SJSA1 (cell line): ENCODE measurements around the gene DNPH1. TPM values are rescaled to one million over a fixed set of nuclear protein-coding genes. Genes with fewer than 3 reads are reported as not detected.

ENCODE experiments used
- DNase-seq, 2 experiments: peaks; one replicate each; pipeline ENCODE4 v3.0.0-alpha.2; 2015 to 2020; ENCODE audit warnings: low spot score in 2 of 2, low read depth in 1 of 2
- H3K27ac ChIP-seq: fragments of 250-450 bp; sonication (Bioruptor Pico); 2 replicates; pipeline ENCODE4 v1.5.1; 2020; ENCODE audit warnings: mild to moderate bottlenecking, moderate library complexity
- H3K27me3 ChIP-seq: fragments of 250-450 bp; sonication (Bioruptor Pico); replicated peaks from 2 replicates; pipeline ENCODE4 v1.5.1; 2020; ENCODE audit warnings: mild to moderate bottlenecking, moderate library complexity
- H3K36me3 ChIP-seq: fragments of 250-450 bp; sonication (Bioruptor Pico); 2 replicates; pipeline ENCODE4 v1.5.1; 2020; ENCODE audit warnings: mild to moderate bottlenecking
- H3K4me1 ChIP-seq: fragments of 250-450 bp; sonication (Bioruptor Pico); replicated peaks from 2 replicates; pipeline ENCODE4 v1.6.1; 2021; ENCODE audit warnings: mild to moderate bottlenecking
- H3K4me3 ChIP-seq: fragments of 250-450 bp; sonication (Bioruptor Pico); 2 replicates; pipeline ENCODE4 v1.5.1; 2020; ENCODE audit warnings: mild to moderate bottlenecking
- H3K9me3 ChIP-seq: fragments of 250-450 bp; sonication (Bioruptor Pico); replicated peaks from 2 replicates; pipeline ENCODE4 v1.5.1; 2020; ENCODE audit warnings: mild to moderate bottlenecking
- total RNA-seq: library from RNA; depleted of rRNA; stranded (reverse); fragments of >200 nt; shearing (Covaris generic); gene quantifications from 2 replicates; pipeline ENCODE4 v1.2.3, GENCODE V29; 2014

The DNPH1 gene
- total RNA-seq, 1 experiment from 2014 or later, result 35.7 TPM

DNA sequence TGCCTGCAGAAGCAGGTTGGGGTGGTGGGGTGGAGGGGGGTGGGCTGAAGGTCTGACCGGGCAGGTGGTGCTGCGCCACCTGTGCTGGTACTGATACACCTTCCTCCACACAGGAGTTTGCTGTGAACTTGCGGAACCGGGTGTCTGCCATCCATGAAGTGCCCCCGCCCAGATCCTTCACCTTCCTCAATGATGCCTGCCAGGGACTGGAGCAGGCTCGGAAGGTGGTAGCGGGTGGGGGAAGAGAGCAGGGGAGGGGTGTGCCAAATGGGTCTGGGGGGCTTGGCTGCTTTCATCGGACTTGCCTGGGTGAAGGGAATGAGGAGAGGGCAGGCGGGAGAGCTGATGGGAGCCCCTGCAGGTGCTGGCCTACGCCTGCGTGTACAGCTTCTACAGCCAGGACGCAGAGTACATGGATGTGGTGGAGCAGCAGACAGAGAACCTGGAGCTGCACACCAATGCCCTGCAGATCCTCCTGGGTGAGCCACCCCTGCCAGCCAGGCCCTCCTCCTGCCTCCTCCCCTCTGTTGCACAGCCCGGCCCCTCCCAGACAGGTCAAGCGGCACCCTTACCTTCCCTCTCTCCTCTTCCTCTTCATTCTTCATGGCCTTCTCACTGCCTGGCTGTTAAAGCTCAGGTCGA, 6.7 kb downstream of the DNPH1 start:
- Histone ChIP-seq H3K27me3 (no peaks in the 10 kb centered on the region), H3K4me3 (no peak overlapping the region), H3K4me1 (peaks cover 9% of the 10 kb centered on the region; the same call in 1 of the 2 replicates), H3K36me3 (peaks cover 16% of the 10 kb centered on the region), H3K9me3 (no peaks in the 10 kb centered on the region), H3K27ac (no peak overlapping the region)
- DNase-seq, result no peak

DNA sequence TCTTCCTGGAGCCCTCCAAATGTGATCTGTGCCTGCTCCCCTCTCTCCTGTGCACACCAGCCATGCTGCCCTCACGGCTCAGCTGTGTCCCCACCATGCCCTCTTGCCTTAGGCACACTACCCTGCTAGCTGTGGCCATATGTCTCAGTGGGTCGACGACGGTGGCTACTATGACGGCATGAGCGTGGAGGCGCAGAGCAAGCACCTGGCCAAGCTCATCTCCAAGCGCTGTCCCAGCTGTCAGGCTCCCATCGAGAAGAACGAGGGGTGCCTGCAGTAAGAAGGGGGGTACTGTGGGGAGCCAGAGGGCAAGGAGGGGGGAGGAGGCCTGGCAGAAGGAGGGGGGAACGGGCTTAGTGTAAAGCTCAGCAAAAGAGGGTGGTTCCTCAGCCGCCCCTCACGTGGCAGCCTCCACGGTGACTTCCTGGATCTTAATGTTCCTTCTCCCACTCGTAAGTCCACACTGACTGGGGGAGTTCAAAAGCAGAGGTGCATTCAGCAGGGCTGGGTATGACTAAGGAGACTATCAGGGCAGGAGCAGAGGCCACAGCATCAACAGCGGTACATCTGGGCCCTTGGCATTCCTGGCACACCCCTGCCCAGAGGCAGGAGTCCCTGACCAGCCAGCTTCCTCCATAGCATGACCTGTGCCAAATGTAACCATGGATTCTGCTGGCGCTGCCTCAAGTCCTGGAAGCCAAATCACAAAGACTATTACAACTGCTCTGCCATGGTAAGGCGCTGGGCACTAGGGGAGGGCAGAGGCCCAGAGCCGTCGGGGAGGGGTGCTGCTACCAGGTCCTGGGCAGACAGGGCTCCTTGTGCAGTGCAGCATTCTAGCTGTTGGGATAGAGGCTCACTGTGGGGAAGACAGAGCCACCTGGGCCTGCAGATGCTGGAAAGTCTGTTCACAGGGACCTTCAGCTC, 8.0 kb downstream of the DNPH1 start:
- H3K27ac ChIP-seq, result no peak overlapping the region
- H3K27me3 ChIP-seq, result no peaks in the 10 kb centered on the region
- H3K4me3 ChIP-seq, result no peak overlapping the region
- H3K9me3 ChIP-seq, result no peaks in the 10 kb centered on the region
- H3K36me3 ChIP-seq, result peaks cover 21% of the 10 kb centered on the region
- H3K4me1 ChIP-seq, result peaks cover 9% of the 10 kb centered on the region; the same call in 1 of the 2 replicates
- DNase-seq, result no peak

DNA sequence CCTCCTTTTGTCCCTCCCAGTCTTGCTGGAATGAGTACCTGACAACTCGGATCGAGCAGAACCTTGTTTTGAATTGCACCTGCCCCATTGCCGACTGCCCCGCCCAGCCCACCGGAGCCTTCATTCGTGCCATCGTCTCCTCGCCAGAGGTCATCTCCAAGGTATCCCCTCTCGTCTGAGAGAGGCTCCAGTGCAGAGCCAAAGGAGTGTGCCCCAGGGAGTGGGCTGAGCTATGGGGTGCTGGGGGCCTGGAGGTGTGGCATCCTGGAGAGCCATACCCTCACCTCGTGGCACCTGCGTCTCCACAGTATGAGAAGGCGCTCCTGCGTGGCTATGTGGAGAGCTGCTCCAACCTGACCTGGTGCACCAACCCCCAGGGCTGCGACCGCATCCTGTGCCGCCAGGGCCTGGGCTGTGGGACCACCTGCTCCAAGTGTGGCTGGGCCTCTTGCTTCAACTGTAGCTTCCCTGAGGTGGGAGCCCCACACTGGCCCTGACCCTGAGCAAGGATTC, 8.8 kb downstream of the DNPH1 start:
- Histone ChIP-seq H3K9me3 (no peaks in the 10 kb centered on the region), H3K36me3 (peaks cover 29% of the 10 kb centered on the region)

GRCh38 chr6:43219814-43220213, 9.5 kb downstream of the DNPH1 start:
- no peak for DNase-seq
- Histone ChIP-seq H3K4me1 (peaks cover 9% of the 10 kb centered on the region; the same call in 1 of the 2 replicates), H3K36me3 (peaks cover 30% of the 10 kb centered on the region), H3K4me3 (no peak overlapping the region), H3K9me3 (no peaks in the 10 kb centered on the region), H3K27me3 (no peaks in the 10 kb centered on the region), H3K27ac (no peak overlapping the region)

More for the DNA sequence above, 8.8 kb downstream of the DNPH1 start:
- DNase-seq, result no peak
- no peaks in the 10 kb centered on the region for H3K27me3 ChIP-seq
- no peak overlapping the region for H3K4me3 ChIP-seq
- no peak overlapping the region for H3K27ac ChIP-seq
- H3K4me1 ChIP-seq, result peaks cover 9% of the 10 kb centered on the region; the same call in 1 of the 2 replicates

DNA sequence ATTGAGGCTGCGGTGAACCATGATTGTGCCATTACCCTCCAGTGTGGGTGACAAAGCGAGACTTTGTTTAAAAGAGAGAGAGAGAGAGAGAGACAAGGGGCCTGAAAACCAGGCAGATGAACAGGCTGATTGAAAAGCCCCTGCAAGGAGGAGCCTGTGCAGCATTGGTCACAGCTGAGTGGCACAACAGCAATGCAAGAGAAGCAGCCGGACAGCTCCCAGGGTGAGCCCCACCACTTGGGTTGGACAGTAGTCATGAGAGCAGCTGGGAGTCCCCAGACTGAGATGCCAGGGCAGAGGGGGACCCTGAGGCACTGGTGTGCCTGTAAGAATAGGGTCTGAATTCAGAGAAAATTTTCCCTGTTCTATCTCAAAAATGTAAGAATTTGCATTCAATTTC, 10.2 kb downstream of the DNPH1 start:
- no peaks in the 10 kb centered on the region for H3K9me3 ChIP-seq
- no peak for DNase-seq
- no peak overlapping the region for H3K27ac ChIP-seq
- H3K4me3 ChIP-seq, result no peak overlapping the region
- peaks cover 24% of the 10 kb centered on the region for H3K36me3 ChIP-seq
- H3K27me3 ChIP-seq, result no peaks in the 10 kb centered on the region
- H3K4me1 ChIP-seq, result peaks cover 2% of the 10 kb centered on the region; the same call in 1 of the 2 replicates

DNA sequence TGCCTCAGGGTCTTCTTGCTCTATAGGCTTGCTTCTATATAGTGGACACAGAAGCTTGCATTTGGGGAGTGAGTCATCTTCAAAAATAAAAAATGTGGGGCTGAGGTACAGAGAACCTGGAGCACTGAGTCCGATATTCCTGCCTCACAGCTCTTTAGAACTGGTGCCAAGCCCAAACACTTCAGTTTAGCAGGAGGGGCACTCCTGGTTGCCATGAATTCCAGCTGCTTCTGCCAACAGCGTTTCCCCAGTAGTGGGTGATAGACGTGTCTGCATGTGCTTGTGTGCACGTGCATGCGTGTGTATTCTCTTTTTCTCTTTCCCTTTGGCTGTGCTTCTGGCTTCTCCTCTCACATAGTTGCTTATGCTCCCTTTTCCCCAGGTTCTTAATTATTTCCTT, 11.9 kb downstream of the DNPH1 start:
- Histone ChIP-seq H3K27me3 (no peaks in the 10 kb centered on the region), H3K36me3 (peaks cover 22% of the 10 kb centered on the region), H3K9me3 (no peaks in the 10 kb centered on the region), H3K4me3 (no peak overlapping the region), H3K27ac (no peak overlapping the region), H3K4me1 (no peaks in the 10 kb centered on the region)
- DNase-seq, result no peak

- no peak overlapping the region for H3K4me3 ChIP-seq
- no peaks in the 10 kb centered on the region for H3K4me1 ChIP-seq
- no peaks in the 10 kb centered on the region for H3K9me3 ChIP-seq
- H3K36me3 ChIP-seq, result peaks cover 22% of the 10 kb centered on the region
- DNase-seq, result no peak
- H3K27me3 ChIP-seq, result no peaks in the 10 kb centered on the region
- H3K27ac ChIP-seq, result no peak overlapping the region
Measured at GRCh38 chr6:43216200-43216599, 13.1 kb downstream of the DNPH1 start.

- H3K27ac ChIP-seq, result no peak overlapping the region
- H3K27me3 ChIP-seq, result no peaks in the 10 kb centered on the region
- peaks cover 17% of the 10 kb centered on the region for H3K36me3 ChIP-seq
- no peaks in the 10 kb centered on the region for H3K9me3 ChIP-seq
- DNase-seq, result no peak
- H3K4me3 ChIP-seq, result no peak overlapping the region
- no peaks in the 10 kb centered on the region for H3K4me1 ChIP-seq
Measured at GRCh38 chr6:43215066-43215465, 14.2 kb downstream of the DNPH1 start.

- Histone ChIP-seq H3K4me3 (no peak overlapping the region), H3K9me3 (no peaks in the 10 kb centered on the region), H3K4me1 (no peaks in the 10 kb centered on the region), H3K27ac (no peak overlapping the region), H3K36me3 (peaks cover 17% of the 10 kb centered on the region), H3K27me3 (no peaks in the 10 kb centered on the region)
- no peak for DNase-seq
Measured at GRCh38 chr6:43213431-43213830, 15.8 kb downstream of the DNPH1 start.

DNA sequence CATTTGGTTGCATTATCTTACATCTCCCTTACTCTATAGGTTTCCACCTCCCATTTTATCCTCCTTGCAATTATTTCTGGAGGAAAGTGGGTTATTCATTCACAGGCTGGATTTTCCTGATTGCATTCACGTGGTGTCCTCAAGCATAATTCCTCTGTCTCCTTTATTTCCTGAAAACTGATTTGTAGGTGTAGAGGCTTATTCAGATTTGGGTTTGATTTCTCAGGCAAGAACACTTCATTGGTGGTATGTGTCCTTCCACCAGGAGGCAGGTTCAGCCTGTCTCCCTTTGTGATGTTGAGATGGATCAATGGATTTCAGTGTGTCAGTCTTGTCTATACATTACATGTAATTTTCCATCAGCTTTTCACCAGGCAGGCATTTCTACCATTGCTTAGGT, 17.3 kb downstream of the DNPH1 start:
- H3K27ac ChIP-seq, result no peak overlapping the region
- H3K27me3 ChIP-seq, result no peaks in the 10 kb centered on the region
- H3K4me1 ChIP-seq, result no peaks in the 10 kb centered on the region
- peaks cover 17% of the 10 kb centered on the region for H3K36me3 ChIP-seq
- no peak for DNase-seq
- no peaks in the 10 kb centered on the region for H3K9me3 ChIP-seq
- no peak overlapping the region for H3K4me3 ChIP-seq

- Histone ChIP-seq H3K27ac (no peak overlapping the region), H3K4me1 (no peaks in the 10 kb centered on the region), H3K36me3 (0 out of 2 replicates have a peak, but pooled peaks cover 2% of the 10 kb centered on the region), H3K9me3 (no peaks in the 10 kb centered on the region), H3K4me3 (no peak overlapping the region), H3K27me3 (no peaks in the 10 kb centered on the region)
- no peak for DNase-seq
Measured at GRCh38 chr6:43207286-43207685, 22.0 kb downstream of the DNPH1 start.

- Histone ChIP-seq H3K4me3 (no peak overlapping the region), H3K27ac (no peak overlapping the region), H3K4me1 (no peaks in the 10 kb centered on the region), H3K9me3 (no peaks in the 10 kb centered on the region), H3K36me3 (peaks cover 5% of the 10 kb centered on the region; the same call in 1 of the 2 replicates), H3K27me3 (no peaks in the 10 kb centered on the region)
- DNase-seq, result no peak
Measured at GRCh38 chr6:43205849-43206248, 23.4 kb downstream of the DNPH1 start.

- H3K4me1 ChIP-seq, result no peaks in the 10 kb centered on the region
- no peak for DNase-seq
- H3K9me3 ChIP-seq, result no peaks in the 10 kb centered on the region
- H3K36me3 ChIP-seq, result peaks cover 15% of the 10 kb centered on the region; the same call in 1 of the 2 replicates
- H3K27ac ChIP-seq, result no peak overlapping the region
- no peaks in the 10 kb centered on the region for H3K27me3 ChIP-seq
- H3K4me3 ChIP-seq, result no peak overlapping the region
Measured at GRCh38 chr6:43204271-43205105, 24.8 kb downstream of the DNPH1 start.
